Prostate gland (tissue), 2 donors: Measurements from ENCODE around the gene CAV1. TPM values are rescaled to one million over a fixed set of nuclear protein-coding genes. Genes with fewer than 3 reads are reported as not detected.

ENCODE experiments used
- DNase-seq: peaks from one replicate; pipeline ENCODE4 v3.0.0-alpha.2; 2019; ENCODE audit warnings: low spot score
- H3K27ac ChIP-seq, 2 donors: fragments of 200-600 bp; sonication (generic); 2 replicates each; pipeline ENCODE4 v1.5.1; 2017 to 2019
- H3K27me3 ChIP-seq: fragments of 200-600 bp; sonication (generic); replicated peaks from 2 replicates; pipeline ENCODE4 v1.5.1; 2019; ENCODE audit not compliant: insufficient read depth
- H3K36me3 ChIP-seq, 2 donors: fragments of 200-600 bp; sonication (generic); 1 replicate in 1 of 2; 2 replicates in 1 of 2; pipeline versions ENCODE4 v1.5.1 to v1.8.1; 2017 to 2019
- H3K4me1 ChIP-seq: fragments of 200-600 bp; sonication (generic); replicated peaks from 2 replicates; pipeline ENCODE4 v1.5.1; 2019
- H3K4me3 ChIP-seq, 2 donors: fragments of 200-600 bp; sonication (generic); 2 replicates each; pipeline ENCODE4 v1.5.1; 2017 to 2019
- H3K9me3 ChIP-seq: fragments of 200-600 bp; sonication (generic); 2 replicates; pipeline ENCODE4 v1.5.1; 2017
- CTCF ChIP-seq, 4 experiments: fragments of 200-600 bp in 2 of 4; fragments of 450-650 bp in 2 of 4; sonication (generic) in 2 of 4; IDR thresholded peaks; 1 replicate in 3 of 4; 2 replicates in 1 of 4; pipeline ENCODE4 v1.5.1; 2016 to 2019; ENCODE audit warnings: antibody characterized with exemption in 4 of 4, mild to moderate bottlenecking in 2 of 4, moderate library complexity in 2 of 4
- POLR2A ChIP-seq: fragments of 450-650 bp; IDR thresholded peaks from one replicate; pipeline ENCODE4 v1.6.1; 2016; ENCODE audit warnings: antibody characterized with exemption, mild to moderate bottlenecking
- POLR2AphosphoS5 ChIP-seq: sonication (generic); formaldehyde crosslinking; IDR thresholded peaks from one replicate; pipeline ENCODE4 v1.6.1; 2017; ENCODE audit warnings: antibody characterized with exemption
- WGBS: methylation state at CpG from one replicate; pipeline ENCODE4 v1.1.5; 2018; 5-methylcytosine and 5-hydroxymethylcytosine counted together
- intact Hi-C: fragments of 100-400 bp; cut with DNase I; formaldehyde crosslinking; loops from one replicate; pipeline ENCODE4 v1.14.2; 2022
- total RNA-seq, 2 donors: library from RNA; depleted of rRNA; stranded (reverse); fragments of >200 nt; gene quantifications; one replicate each; pipeline ENCODE4 v1.1.0, GENCODE V29; 2016

Gene CAV1
- total RNA-seq, 2 donors from 2014 or later: 54.0 to 114 TPM

DNA sequence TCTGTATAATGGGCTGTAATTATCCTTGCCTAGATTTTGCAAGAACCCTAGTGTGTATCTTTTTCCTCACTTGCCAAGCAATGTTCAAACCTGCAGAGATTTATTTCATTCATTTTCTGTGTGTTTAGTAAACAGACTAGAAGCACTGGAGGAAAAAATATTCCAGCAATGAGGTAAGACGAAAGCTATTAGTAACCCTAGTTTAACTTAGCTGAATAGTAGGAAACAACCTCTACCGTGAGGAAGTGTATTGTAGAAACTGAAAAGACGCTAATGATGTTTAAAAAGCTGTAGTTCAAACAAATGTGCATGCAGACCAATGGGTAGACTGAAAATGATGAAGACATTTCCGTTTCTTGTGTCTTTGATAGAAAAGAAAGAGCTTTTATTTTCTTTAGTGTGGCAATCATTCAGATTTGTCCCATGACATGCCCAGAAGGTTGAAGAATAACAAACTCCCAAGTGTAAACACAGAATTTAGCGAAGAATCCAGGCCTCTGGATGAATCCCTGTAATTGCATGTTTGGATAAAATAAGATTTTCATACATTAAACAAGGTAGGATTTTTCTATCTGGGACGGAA lies 20.7 kb downstream of the CAV1 start:
- intact Hi-C loops: no loop called here
- Histone ChIP-seq H3K27ac (no peak overlapping the region), H3K4me3 (no peak overlapping the region), H3K4me1 (no peaks in the 10 kb centered on the region), H3K9me3 (no peaks in the 10 kb centered on the region), H3K27me3 (no peaks in the 10 kb centered on the region), H3K36me3 (no peaks in the 10 kb centered on the region)
- no peak for DNase-seq
- TF ChIP-seq CTCF (IDR thresholded peaks at IDR 0.05) (no peak), POLR2A (no peak), POLR2AphosphoS5 (no peak)
- 70% methylated on average over 6 of the region's 6 CpGs for WGBS

DNA sequence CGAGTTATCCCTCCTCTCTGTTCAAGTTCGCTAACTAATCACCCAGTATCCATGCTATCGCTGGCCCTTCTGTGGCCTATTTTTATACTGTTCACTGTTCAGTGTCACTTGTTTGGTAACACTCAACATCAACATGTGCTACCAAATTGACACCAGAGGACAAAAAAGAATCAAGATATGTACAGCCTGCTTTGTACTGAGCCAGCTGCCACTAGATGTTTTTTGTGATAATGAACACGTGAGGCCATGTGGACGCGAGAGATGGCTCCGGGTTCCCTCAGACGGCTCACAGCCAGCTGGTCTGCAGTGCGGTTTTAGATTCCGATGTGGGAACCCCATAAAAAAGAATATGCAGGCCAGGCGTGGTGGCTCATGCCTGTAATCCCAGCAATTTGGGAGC lies 21.2 kb downstream of the CAV1 start:
- intact Hi-C loops: no loop called here
- Histone ChIP-seq H3K36me3 (no peaks in the 10 kb centered on the region), H3K27ac (no peak overlapping the region), H3K4me1 (no peaks in the 10 kb centered on the region), H3K9me3 (no peaks in the 10 kb centered on the region), H3K4me3 (no peak overlapping the region), H3K27me3 (no peaks in the 10 kb centered on the region)
- 85% methylated on average over 11 of the region's 11 CpGs for WGBS
- TF ChIP-seq POLR2AphosphoS5 (no peak), CTCF (IDR thresholded peaks at IDR 0.05) (no peak), POLR2A (no peak)
- DNase-seq: no peak

DNA sequence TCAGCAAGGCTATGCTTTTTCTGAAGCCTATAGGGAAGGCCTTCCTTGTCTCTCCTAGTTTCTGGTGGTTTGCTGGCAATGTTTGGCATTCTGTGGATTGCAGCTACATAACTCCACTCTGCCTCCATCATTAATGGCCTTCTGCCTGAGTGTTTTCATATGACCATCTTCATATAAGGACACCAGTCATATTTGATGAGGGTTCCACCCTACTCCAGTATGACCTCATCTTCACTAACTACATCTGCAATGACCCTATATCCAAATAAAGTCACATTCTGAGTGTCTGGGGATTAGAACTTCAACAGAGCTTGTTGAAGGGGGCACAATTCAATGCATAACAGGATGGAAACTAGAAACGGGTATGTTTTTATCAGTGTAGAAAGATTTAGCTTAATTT lies 22.1 kb downstream of the CAV1 start:
- no peak overlapping the region for H3K27ac ChIP-seq
- no peak for DNase-seq
- intact Hi-C loops: no loop called here
- H3K4me1 ChIP-seq: no peaks in the 10 kb centered on the region
- WGBS: 85% methylated on average over 1 of the region's 1 CpG
- no peaks in the 10 kb centered on the region for H3K27me3 ChIP-seq
- no peaks in the 10 kb centered on the region for H3K36me3 ChIP-seq
- TF ChIP-seq CTCF (IDR thresholded peaks at IDR 0.05): no peak
- no peaks in the 10 kb centered on the region for H3K9me3 ChIP-seq
- no peak overlapping the region for H3K4me3 ChIP-seq

DNA sequence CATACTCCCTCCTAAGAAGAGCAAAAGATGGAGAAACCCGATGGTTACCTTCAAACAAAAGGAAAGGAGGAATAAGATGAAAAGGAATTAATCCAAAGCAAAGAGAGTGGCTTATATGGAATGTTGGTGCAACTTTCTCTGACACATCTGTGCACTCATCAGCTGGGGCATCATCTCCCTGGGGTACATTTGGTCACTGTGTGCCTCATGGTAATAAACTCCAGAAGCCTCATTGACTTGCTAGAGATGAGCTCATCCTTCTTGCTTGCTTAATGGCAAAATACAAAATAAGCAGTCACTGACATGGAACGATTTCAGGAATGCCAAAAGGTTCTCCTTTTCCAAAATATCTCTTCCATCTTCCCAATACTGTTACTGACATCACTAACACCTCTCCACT lies 22.5 kb downstream of the CAV1 start:
- 82% methylated on average over 2 of the region's 2 CpGs for WGBS
- no peaks in the 10 kb centered on the region for H3K27me3 ChIP-seq
- H3K4me1 ChIP-seq: no peaks in the 10 kb centered on the region
- H3K27ac ChIP-seq: no peak overlapping the region
- DNase-seq: no peak
- intact Hi-C loops: no loop called here
- no peaks in the 10 kb centered on the region for H3K9me3 ChIP-seq
- H3K4me3 ChIP-seq: no peak overlapping the region
- no peaks in the 10 kb centered on the region for H3K36me3 ChIP-seq
- no peak for TF ChIP-seq CTCF (IDR thresholded peaks at IDR 0.05)

- intact Hi-C loops: no loop called here
- Histone ChIP-seq H3K27me3 (no peaks in the 10 kb centered on the region), H3K4me1 (no peaks in the 10 kb centered on the region), H3K9me3 (no peaks in the 10 kb centered on the region), H3K27ac (no peak overlapping the region), H3K4me3 (no peak overlapping the region), H3K36me3 (no peaks in the 10 kb centered on the region)
- 86% methylated on average over 3 of the region's 3 CpGs for WGBS
- no peak for DNase-seq
- TF ChIP-seq POLR2A: no peak
- no peak for TF ChIP-seq POLR2AphosphoS5
- TF ChIP-seq CTCF (IDR thresholded peaks at IDR 0.05): no peak
Measured at GRCh38 chr7:116548506-116548905, 23.7 kb downstream of the CAV1 start.
